ENCODE results near the gene GJA1.

DNA sequence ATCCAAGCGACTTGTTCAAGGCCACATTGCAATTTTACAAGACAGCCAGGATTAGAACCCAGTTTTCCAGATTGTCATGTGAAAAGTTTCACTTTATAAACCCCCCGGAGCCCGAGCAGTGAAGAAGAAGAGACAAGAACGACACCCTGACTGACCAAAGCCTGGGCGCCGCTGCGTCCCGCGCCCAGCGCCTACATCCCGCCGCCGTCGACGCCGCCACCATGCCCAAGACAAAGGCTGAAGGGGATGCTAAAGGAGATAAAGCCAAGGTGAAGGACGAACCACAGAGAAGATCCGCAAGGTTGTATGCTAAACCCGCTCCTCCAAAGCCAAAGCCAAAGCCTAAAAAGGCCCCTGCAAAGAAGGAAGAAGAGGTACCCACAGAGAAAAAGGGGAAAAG, 27.1 kb upstream of the GJA1 start:
- TF ChIP-seq, protein P1, sequence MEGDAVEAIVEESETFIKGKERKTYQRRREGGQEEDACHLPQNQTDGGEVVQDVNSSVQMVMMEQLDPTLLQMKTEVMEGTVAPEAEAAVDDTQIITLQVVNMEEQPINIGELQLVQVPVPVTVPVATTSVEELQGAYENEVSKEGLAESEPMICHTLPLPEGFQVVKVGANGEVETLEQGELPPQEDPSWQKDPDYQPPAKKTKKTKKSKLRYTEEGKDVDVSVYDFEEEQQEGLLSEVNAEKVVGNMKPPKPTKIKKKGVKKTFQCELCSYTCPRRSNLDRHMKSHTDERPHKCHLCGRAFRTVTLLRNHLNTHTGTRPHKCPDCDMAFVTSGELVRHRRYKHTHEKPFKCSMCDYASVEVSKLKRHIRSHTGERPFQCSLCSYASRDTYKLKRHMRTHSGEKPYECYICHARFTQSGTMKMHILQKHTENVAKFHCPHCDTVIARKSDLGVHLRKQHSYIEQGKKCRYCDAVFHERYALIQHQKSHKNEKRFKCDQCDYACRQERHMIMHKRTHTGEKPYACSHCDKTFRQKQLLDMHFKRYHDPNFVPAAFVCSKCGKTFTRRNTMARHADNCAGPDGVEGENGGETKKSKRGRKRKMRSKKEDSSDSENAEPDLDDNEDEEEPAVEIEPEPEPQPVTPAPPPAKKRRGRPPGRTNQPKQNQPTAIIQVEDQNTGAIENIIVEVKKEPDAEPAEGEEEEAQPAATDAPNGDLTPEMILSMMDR (conservative IDR thresholded peaks at IDR 0.05; ENCODE audit: low read depth, low read length), result no peak
- no peak for TF ChIP-seq POLR2A (IDR thresholded peaks at IDR 0.05; ENCODE audit: low read depth, low read length)
- no peak for TF ChIP-seq RFX5 (IDR thresholded peaks at IDR 0.05; ENCODE audit: low read depth, low read length)
- no peak for TF ChIP-seq CHD1 (IDR thresholded peaks at IDR 0.05; ENCODE audit: low read depth, low read length)
- TF ChIP-seq SMC3 (IDR thresholded peaks at IDR 0.05; ENCODE audit: low read depth, low read length), result no peak
- TF ChIP-seq CEBPB (IDR thresholded peaks at IDR 0.05; ENCODE audit: low read depth, low read length), result no peak
- TF ChIP-seq MXI1 (IDR thresholded peaks at IDR 0.05; ENCODE audit: borderline replicate concordance, low read depth, low read length), result no peak
- TF ChIP-seq, protein P2, sequence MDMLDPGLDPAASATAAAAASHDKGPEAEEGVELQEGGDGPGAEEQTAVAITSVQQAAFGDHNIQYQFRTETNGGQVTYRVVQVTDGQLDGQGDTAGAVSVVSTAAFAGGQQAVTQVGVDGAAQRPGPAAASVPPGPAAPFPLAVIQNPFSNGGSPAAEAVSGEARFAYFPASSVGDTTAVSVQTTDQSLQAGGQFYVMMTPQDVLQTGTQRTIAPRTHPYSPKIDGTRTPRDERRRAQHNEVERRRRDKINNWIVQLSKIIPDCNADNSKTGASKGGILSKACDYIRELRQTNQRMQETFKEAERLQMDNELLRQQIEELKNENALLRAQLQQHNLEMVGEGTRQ (IDR thresholded peaks at IDR 0.05; ENCODE audit: low read depth, low read length), result no peak
- no peak for TF ChIP-seq RAD21 (IDR thresholded peaks at IDR 0.05; ENCODE audit: low read length)
- TF ChIP-seq ELK1 (IDR thresholded peaks at IDR 0.05; ENCODE audit: borderline replicate concordance, low read depth, low read length), result no peak
- TF ChIP-seq MAFK (IDR thresholded peaks at IDR 0.05; ENCODE audit: low read depth, low read length), result no peak
- no peak for TF ChIP-seq MAZ (IDR thresholded peaks at IDR 0.05; ENCODE audit: borderline replicate concordance, low read depth, low read length)
- TF ChIP-seq FOS (IDR thresholded peaks at IDR 0.05; ENCODE audit: low read depth, low read length), result no peak
- no peak for TF ChIP-seq NFE2L2 (IDR thresholded peaks at IDR 0.05; ENCODE audit: low read depth, low read length)

Measured in IMR-90 (cell line).